Endothelial cell (in vitro differentiated cells): ENCODE data around the gene SEC14L2. TPM values are rescaled to one million over a fixed set of nuclear protein-coding genes. Genes with fewer than 3 reads are reported as not detected.

Source experiments
- DNase-seq: peaks from one replicate; pipeline ENCODE4 v3.0.0; 2021; ENCODE audit warnings: low spot score
- H3K27ac Mint-ChIP-seq: one replicate; pipeline ENCODE4 v1.8.0; 2021; ENCODE audit warnings: mixed read lengths, inconsistent platforms; ENCODE audit not compliant: unreplicated experiment
- H3K27me3 Mint-ChIP-seq: one replicate; pipeline ENCODE4 v1.8.0; 2021; ENCODE audit warnings: mild to moderate bottlenecking, moderate library complexity, mixed read lengths, inconsistent platforms; ENCODE audit not compliant: unreplicated experiment
- H3K36me3 Mint-ChIP-seq: one replicate; pipeline ENCODE4 v1.8.0; 2021; ENCODE audit warnings: mild to moderate bottlenecking, low read depth, mixed read lengths, inconsistent platforms; ENCODE audit not compliant: unreplicated experiment
- H3K4me1 Mint-ChIP-seq: one replicate; pipeline ENCODE4 v1.8.0; 2021; ENCODE audit warnings: mild to moderate bottlenecking, mixed read lengths, inconsistent platforms; ENCODE audit not compliant: unreplicated experiment
- H3K4me3 Mint-ChIP-seq: one replicate; pipeline ENCODE4 v1.8.0; 2021; ENCODE audit warnings: mild to moderate bottlenecking, mixed read lengths, inconsistent platforms; ENCODE audit not compliant: unreplicated experiment
- H3K9me3 Mint-ChIP-seq: one replicate; pipeline ENCODE4 v1.8.0; 2021; ENCODE audit warnings: mixed read lengths, inconsistent platforms; ENCODE audit not compliant: unreplicated experiment
- CTCF ChIP-seq: fragments of 200-600 bp; sonication (generic); IDR thresholded peaks from one replicate; pipeline ENCODE4 v1.5.0; 2021; ENCODE audit warnings: antibody characterized with exemption; ENCODE audit not compliant: unreplicated experiment
- total RNA-seq: library from RNA; stranded (reverse); fragmentation: NEBNext Ultra II Directional; extraction: Animal tissue kit (Norgen Biotek cat#: 25700); gene quantifications from one replicate; pipeline ENCODE4 v1.2.1, GENCODE V29; 2021; ENCODE audit not compliant: unreplicated experiment

The SEC14L2 gene
- total RNA-seq, 1 donor from 2014 or later: 3.9 TPM

GRCh38 chr22:30453731-30454510 lies 57.1 kb downstream of the SEC14L2 start:
- no peak for TF ChIP-seq CTCF
- Mint-ChIP-seq H3K4me1 (peaks cover 13% of the 10 kb centered on the region), H3K36me3 (no peaks in the 10 kb centered on the region), H3K9me3 (no peaks in the 10 kb centered on the region), H3K4me3 (no peak overlapping the region), H3K27ac (no peak overlapping the region), H3K27me3 (peaks cover 2% of the 10 kb centered on the region)
- DNase-seq: peak; percentile 30

DNA sequence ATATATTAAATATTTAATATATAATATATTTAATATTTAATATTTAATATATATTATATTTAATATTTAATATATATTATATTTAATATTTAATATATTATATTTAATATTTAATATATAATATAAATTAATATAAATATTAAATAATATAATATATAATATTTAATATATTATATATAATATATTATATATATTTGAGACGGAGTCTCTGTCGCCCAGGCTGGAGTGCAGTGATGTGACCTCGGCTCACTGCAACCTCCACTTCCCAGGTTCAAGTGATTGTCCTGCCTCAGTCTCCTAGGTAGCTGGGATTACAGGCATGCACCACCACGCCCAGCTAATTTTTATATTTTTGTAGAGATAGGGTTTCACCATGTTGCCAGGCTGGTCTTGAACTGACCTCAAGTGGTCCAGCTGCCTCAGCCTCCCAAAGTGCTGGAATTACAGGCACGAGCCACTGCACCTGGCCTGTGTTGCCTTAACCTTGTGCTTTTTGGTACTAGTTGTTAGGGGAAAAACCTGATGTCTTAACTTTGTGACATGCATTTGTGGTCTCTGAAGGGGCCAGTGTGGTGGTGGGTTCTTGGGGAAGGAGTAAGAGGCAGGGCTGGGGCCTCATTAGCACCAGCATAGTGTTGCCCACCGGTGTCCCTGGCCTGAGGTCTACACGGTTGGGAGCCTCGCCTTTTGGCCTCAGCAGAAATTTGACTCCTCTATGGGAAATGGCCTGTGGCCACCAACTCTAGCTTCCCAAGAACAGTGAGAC lies 58.4 kb downstream of the SEC14L2 start:
- H3K4me1 Mint-ChIP-seq: peaks cover 13% of the 10 kb centered on the region
- no peak overlapping the region for H3K4me3 Mint-ChIP-seq
- no peaks in the 10 kb centered on the region for H3K9me3 Mint-ChIP-seq
- no peak for DNase-seq
- peaks cover 2% of the 10 kb centered on the region for H3K27me3 Mint-ChIP-seq
- H3K36me3 Mint-ChIP-seq: no peaks in the 10 kb centered on the region
- H3K27ac Mint-ChIP-seq: no peak overlapping the region
- TF ChIP-seq CTCF: no peak

GRCh38 chr22:30457981-30458380 lies 61.2 kb downstream of the SEC14L2 start:
- Mint-ChIP-seq H3K9me3 (no peaks in the 10 kb centered on the region), H3K27me3 (peaks cover 6% of the 10 kb centered on the region), H3K36me3 (no peaks in the 10 kb centered on the region), H3K4me1 (peaks cover 13% of the 10 kb centered on the region), H3K4me3 (no peak overlapping the region), H3K27ac (no peak overlapping the region)
- no peak for DNase-seq
- no peak for TF ChIP-seq CTCF

GRCh38 chr22:30459181-30460052 lies 62.6 kb downstream of the SEC14L2 start:
- H3K36me3 Mint-ChIP-seq: no peaks in the 10 kb centered on the region
- no peak overlapping the region for H3K4me3 Mint-ChIP-seq
- peaks cover 6% of the 10 kb centered on the region for H3K27me3 Mint-ChIP-seq
- peak; percentile 41 for DNase-seq
- no peaks in the 10 kb centered on the region for H3K9me3 Mint-ChIP-seq
- peaks cover 9% of the 10 kb centered on the region for H3K4me1 Mint-ChIP-seq
- no peak overlapping the region for H3K27ac Mint-ChIP-seq
- TF ChIP-seq CTCF: no peak
